ENCODE results near the gene IFNK. TPM values are rescaled to one million over a fixed set of nuclear protein-coding genes. Genes with fewer than 3 reads are reported as not detected.

Gene IFNK
- not detected in 2 replicates for total RNA-seq (ENCODE audit: low replicate concordance)

GRCh38 chr9:27524236-27524635 is at the start of gene IFNK:
TSS of gene IFNK (plus strand) at chr9:27524290. CDS start at chr9:27524337, 47 bp downstream.

GRCh38 chr9:27529316-27530278 is 5.5 kb downstream of the IFNK start, which contains the start of gene MOB3B:
TSS of gene MOB3B (minus strand) at chr9:27529814. CDS start at chr9:27455550, 74,264 bp downstream.

GRCh38 chr9:27572918-27573633 is 49.0 kb downstream of the IFNK start, which contains the start of gene C9orf72:
TSS of gene C9orf72 (minus strand) at chr9:27573481. CDS start at chr9:27567120, 6,361 bp downstream.

Other genes starting within 250 kb of the IFNK start
- gene EQTN, start 227.1 kb upstream of the IFNK start, total RNA-seq (ENCODE audit: low replicate concordance), result not detected in 2 replicates
- gene MOB3B, start 5.5 kb downstream of the IFNK start, total RNA-seq (ENCODE audit: low replicate concordance), result 0.15 TPM in 1 of 2 replicates, not detected in the other
- gene C9orf72, start 49.2 kb downstream of the IFNK start, total RNA-seq (ENCODE audit: low replicate concordance), result 2.3 and 4.1 TPM in 2 replicates

All from smooth muscle cell of the coronary artery (primary cell).